NOMO-1 treated with dmso at 0.1 percent for 144 hours (cell line): Measurements from ENCODE around the gene JPH2.

ENCODE experiments used
- DNase-seq: peaks from one replicate; lab custom pipeline; 2025; ENCODE audit not compliant: unreplicated experiment; lab: John Stamatoyannopoulos, UW

The JPH2 gene

GRCh38 chr20:44126445-44126844 lies 60.5 kb downstream of the JPH2 start:
- no peak for DNase-seq

GRCh38 chr20:44125332-44126127 lies 61.5 kb downstream of the JPH2 start:
- DNase-seq: no peak

- no peak for DNase-seq
Measured at GRCh38 chr20:44123874-44124535, 63.0 kb downstream of the JPH2 start.

- no peak for DNase-seq
Measured at GRCh38 chr20:44123251-44123650, 63.7 kb downstream of the JPH2 start.

GRCh38 chr20:44120676-44121425 lies 66.1 kb downstream of the JPH2 start:
- no peak for DNase-seq

GRCh38 chr20:44118185-44119033 lies 68.6 kb downstream of the JPH2 start:
- no peak for DNase-seq

GRCh38 chr20:44117296-44118184 lies 69.4 kb downstream of the JPH2 start:
- DNase-seq: no peak

- DNase-seq: no peak
Measured at GRCh38 chr20:44115762-44116644, 71.0 kb downstream of the JPH2 start.

- DNase-seq: no peak
Measured at GRCh38 chr20:44115181-44115580, 71.8 kb downstream of the JPH2 start.

GRCh38 chr20:44113618-44114376 lies 73.2 kb downstream of the JPH2 start:
- DNase-seq: no peak

GRCh38 chr20:44112889-44113617 lies 73.9 kb downstream of the JPH2 start:
- DNase-seq: no peak

- no peak for DNase-seq
Measured at GRCh38 chr20:44112456-44112855, 74.5 kb downstream of the JPH2 start.

GRCh38 chr20:44111712-44112335 lies 75.2 kb downstream of the JPH2 start:
- no peak for DNase-seq

- no peak for DNase-seq
Measured at GRCh38 chr20:44110816-44111568, 76.0 kb downstream of the JPH2 start.

- no peak for DNase-seq
Measured at GRCh38 chr20:44109951-44110361, 77.0 kb downstream of the JPH2 start.

GRCh38 chr20:44106615-44107014 lies 80.4 kb downstream of the JPH2 start:
- DNase-seq: no peak
